Measurements from ENCODE around the gene NONO.
A peak's percentile ranks its signal among the peaks of the same experiment; 100 is the strongest.

The NONO gene, protein sequence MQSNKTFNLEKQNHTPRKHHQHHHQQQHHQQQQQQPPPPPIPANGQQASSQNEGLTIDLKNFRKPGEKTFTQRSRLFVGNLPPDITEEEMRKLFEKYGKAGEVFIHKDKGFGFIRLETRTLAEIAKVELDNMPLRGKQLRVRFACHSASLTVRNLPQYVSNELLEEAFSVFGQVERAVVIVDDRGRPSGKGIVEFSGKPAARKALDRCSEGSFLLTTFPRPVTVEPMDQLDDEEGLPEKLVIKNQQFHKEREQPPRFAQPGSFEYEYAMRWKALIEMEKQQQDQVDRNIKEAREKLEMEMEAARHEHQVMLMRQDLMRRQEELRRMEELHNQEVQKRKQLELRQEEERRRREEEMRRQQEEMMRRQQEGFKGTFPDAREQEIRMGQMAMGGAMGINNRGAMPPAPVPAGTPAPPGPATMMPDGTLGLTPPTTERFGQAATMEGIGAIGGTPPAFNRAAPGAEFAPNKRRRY

DNA sequence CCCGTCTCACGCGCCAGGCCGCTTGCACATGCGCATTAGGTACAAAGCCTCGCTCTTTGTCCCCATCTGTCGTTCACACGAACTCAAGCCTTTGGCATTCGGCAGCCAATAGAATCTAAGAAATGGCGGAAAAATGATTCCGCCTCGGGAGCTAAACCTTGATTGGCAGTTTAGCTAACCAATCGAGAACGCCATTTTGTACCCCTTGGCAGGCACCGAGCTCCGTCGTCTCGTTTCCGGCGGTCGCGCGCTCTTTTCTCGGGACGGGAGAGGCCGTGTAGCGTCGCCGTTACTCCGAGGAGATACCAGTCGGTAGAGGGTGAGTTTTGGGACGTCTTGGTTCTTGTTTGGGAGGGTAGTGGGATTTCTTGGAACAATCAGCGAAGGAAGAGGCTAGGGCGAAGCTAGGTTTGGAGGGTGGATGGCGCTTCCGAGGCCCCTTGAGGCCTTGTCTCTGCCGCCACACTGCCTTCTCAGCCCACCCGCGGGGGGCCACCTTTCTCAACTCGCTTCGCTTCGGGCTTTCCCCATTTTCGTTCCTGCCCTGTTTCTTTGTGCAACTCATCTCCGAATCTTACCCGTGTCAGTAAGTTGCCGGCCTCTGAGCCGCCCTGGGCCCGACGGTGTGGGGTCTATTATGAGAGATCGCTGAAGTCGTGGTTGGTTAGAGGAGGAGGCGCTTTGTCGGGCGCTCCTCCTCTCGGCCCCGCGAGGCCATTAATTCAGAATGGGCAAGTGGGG is at the start of gene NONO:
NONO (plus strand) TSS at position 233 of the 741 bp plus-strand sequence. CDS start 7,003 bp downstream, outside the sequence.
- DNase-seq (ENCODE audit: low spot score) = peak; percentile 83
- TF ChIP-seq, protein P1, sequence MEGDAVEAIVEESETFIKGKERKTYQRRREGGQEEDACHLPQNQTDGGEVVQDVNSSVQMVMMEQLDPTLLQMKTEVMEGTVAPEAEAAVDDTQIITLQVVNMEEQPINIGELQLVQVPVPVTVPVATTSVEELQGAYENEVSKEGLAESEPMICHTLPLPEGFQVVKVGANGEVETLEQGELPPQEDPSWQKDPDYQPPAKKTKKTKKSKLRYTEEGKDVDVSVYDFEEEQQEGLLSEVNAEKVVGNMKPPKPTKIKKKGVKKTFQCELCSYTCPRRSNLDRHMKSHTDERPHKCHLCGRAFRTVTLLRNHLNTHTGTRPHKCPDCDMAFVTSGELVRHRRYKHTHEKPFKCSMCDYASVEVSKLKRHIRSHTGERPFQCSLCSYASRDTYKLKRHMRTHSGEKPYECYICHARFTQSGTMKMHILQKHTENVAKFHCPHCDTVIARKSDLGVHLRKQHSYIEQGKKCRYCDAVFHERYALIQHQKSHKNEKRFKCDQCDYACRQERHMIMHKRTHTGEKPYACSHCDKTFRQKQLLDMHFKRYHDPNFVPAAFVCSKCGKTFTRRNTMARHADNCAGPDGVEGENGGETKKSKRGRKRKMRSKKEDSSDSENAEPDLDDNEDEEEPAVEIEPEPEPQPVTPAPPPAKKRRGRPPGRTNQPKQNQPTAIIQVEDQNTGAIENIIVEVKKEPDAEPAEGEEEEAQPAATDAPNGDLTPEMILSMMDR (IDR thresholded peaks at IDR 0.05; ENCODE audit: extremely low read depth, insufficient read depth, missing control alignments) = peak; percentile 5
- in situ Hi-C loops (cut with MboI; ENCODE audit: low pct_unique_long_range_greater_than_20kb, low sequenced_read_pairs, unreplicated experiment) = no loop called here

DNA sequence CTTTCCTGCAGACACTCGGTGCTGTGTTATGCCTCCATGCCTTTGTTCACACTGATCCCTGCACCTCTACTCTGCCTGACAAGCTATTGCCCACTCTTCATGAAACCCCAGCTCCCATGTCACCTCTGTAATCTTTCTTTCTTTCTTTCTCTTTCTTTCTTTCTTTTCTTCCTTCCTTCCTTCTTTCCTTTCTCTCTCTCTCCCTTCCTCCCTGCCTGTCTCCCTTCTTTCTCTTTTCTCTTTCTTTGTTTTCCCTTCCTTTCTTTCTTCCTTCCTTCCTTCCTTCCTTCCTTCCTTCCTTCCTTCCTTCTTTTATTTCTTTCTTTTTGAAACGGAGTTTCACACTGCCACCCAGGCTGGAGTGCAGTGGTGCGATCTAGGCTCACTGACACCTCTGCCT is 48.0 kb upstream of the NONO start:
- in situ Hi-C loops (cut with MboI; ENCODE audit: low pct_unique_long_range_greater_than_20kb, low sequenced_read_pairs, unreplicated experiment) = no loop called here
- no peak for DNase-seq (ENCODE audit: low spot score)
- TF ChIP-seq, protein P1 (IDR thresholded peaks at IDR 0.05; ENCODE audit: extremely low read depth, insufficient read depth, missing control alignments) = no peak

DNA sequence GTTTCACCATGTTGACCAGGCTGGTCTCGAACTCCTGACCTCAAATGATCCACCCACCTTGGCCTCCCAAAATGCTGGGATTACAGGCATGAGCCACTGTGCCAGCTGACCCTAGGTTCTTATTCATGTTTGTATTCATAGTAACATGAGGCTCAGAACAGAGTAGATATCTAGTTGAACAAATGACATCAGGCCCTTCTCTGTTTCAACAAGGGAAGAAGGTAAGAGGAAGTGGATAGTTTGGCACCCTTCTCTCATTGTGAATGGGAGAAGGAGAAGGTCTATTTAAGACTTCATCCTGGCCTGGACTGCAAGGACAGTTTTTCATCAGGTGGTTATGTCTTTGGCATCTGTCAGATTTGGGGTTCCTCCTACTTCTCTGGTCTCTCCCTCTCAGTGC is 46.6 kb upstream of the NONO start:
- DNase-seq (ENCODE audit: low spot score) = no peak
- TF ChIP-seq, protein P1 (IDR thresholded peaks at IDR 0.05; ENCODE audit: extremely low read depth, insufficient read depth, missing control alignments) = no peak
- in situ Hi-C loops (cut with MboI; ENCODE audit: low pct_unique_long_range_greater_than_20kb, low sequenced_read_pairs, unreplicated experiment) = no loop called here

DNA sequence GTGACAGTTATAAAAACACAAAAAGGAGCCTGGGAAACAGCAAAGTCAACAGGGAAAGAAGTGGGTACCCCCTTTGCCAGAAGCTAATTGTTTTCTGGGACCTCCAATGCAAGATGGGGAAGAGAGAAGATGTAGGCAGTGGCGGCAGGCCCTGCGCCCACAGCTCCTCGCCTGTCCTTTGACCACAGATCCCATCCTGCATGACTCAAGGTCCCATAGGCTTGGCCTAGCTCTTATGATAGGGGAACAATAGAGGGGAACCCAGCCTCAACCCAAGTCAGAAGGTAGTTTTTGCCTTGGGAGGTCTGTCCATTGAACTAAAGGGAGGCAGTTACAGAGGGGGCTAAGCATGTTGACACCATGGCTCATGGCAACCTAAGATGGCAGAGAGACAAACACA is 43.7 kb upstream of the NONO start:
- DNase-seq (ENCODE audit: low spot score) = no peak
- in situ Hi-C loops (cut with MboI; ENCODE audit: low pct_unique_long_range_greater_than_20kb, low sequenced_read_pairs, unreplicated experiment) = no loop called here
- TF ChIP-seq, protein P1 (IDR thresholded peaks at IDR 0.05; ENCODE audit: extremely low read depth, insufficient read depth, missing control alignments) = no peak

DNA sequence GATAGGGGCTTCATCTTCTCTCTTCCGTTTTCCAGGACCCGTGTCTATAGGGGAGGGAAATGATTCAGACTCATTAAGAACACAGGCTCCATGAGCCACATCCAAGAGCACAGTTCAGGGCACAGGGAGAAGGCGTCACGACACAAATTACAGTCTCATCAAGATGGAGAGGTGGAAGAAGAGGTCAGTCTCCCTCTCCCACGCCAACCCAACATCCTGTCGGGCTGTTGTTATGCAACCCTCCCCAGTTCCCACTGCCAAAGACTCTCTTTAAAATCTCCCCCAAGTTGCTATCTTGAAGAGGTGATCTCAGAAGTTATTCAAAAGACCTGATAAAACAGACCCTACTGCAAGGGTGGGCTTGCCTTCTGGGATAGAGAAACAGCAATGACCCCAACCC is 42.1 kb upstream of the NONO start:
- in situ Hi-C loops (cut with MboI; ENCODE audit: low pct_unique_long_range_greater_than_20kb, low sequenced_read_pairs, unreplicated experiment) = no loop called here
- TF ChIP-seq, protein P1 (IDR thresholded peaks at IDR 0.05; ENCODE audit: extremely low read depth, insufficient read depth, missing control alignments) = no peak

DNA sequence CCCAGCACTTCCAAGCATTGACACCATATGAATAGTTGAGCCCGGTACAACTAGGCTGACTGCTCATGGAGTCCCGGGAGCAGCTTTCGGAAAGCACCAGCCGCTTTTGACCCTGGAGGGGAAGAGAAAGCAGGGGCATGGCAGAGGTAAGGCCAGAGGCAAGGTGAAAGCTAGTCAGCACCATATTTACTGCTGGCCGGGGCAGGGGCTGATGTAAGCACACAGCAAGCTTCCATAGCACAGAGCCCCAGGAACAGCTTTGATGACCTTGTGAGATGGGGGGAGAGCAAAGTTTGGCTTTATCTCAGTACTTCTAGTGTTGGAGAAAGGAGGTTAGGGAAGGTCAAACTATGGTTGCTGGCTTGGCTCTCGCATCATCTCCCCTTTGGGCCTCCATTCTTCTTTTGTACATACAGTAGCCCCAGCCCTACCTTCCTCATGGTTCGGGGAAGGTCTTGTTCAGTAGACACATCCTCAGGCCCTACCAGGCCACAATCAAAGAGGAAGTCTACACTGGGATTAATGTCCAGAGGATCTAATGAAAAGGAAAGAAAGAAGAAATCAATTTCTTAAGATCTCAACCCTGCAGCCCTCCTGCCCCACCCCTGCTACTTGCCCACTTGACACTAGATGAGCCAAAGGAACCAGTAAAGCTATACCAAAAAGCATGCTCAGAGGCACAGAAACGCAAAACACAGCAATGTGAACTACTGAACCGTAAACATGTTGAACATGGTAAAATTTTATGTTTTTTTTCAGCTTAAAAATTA is 38.9 kb upstream of the NONO start:
- TF ChIP-seq, protein P1 (IDR thresholded peaks at IDR 0.05; ENCODE audit: extremely low read depth, insufficient read depth, missing control alignments) = no peak
- in situ Hi-C loops (cut with MboI; ENCODE audit: low pct_unique_long_range_greater_than_20kb, low sequenced_read_pairs, unreplicated experiment) = no loop called here
- no peak for DNase-seq (ENCODE audit: low spot score)

More for the DNA sequence above, 42.1 kb upstream of the NONO start:
- no peak for DNase-seq (ENCODE audit: low spot score)

Data from GM13977 (cell line).